Trophoblast cell (in vitro differentiated cells and primary cell): ENCODE data around the gene NR5A1.

ENCODE experiments used
- DNase-seq, 2 donors: peaks; one replicate each; pipeline ENCODE4 v3.0.0-alpha.2; 2016
- H2AFZ ChIP-seq: 2 replicates; pipeline ENCODE4 v1.6.1; 2013; ENCODE audit warnings: low read length, moderate library complexity, mild to moderate bottlenecking; ENCODE audit not compliant: insufficient read depth, poor library complexity
- H2AK5ac ChIP-seq: 2 replicates; pipeline ENCODE4 v1.6.1; 2013; ENCODE audit warnings: mild to moderate bottlenecking, low read length
- H2BK120ac ChIP-seq: 2 replicates; pipeline ENCODE4 v1.6.1; 2013; ENCODE audit warnings: low read length, mild to moderate bottlenecking, moderate library complexity; ENCODE audit not compliant: insufficient read depth, poor library complexity
- H2BK12ac ChIP-seq: 2 replicates; pipeline ENCODE4 v1.6.1; 2013; ENCODE audit warnings: mild to moderate bottlenecking, low read length, moderate library complexity
- H2BK5ac ChIP-seq: 2 replicates; pipeline ENCODE4 v1.6.1; 2013; ENCODE audit warnings: low read length, low read depth, moderate library complexity, mild to moderate bottlenecking; ENCODE audit not compliant: poor library complexity
- H3K14ac ChIP-seq: 2 replicates; pipeline ENCODE4 v1.6.1; 2013; ENCODE audit warnings: mild to moderate bottlenecking, low read length
- H3K18ac ChIP-seq: 2 replicates; pipeline ENCODE4 v1.6.1; 2013; ENCODE audit warnings: mild to moderate bottlenecking, low read length
- H3K23ac ChIP-seq: 2 replicates; pipeline ENCODE4 v1.6.1; 2013; ENCODE audit warnings: low read length
- H3K27ac ChIP-seq: 2 replicates; pipeline ENCODE4 v1.5.1; 2013; ENCODE audit warnings: low read depth, mild to moderate bottlenecking, inconsistent platforms, low read length, moderate library complexity
- H3K27me3 ChIP-seq: 2 replicates; pipeline ENCODE4 v1.6.1; 2013; ENCODE audit warnings: inconsistent platforms, mild to moderate bottlenecking, low read length, moderate library complexity; ENCODE audit not compliant: insufficient read depth
- H3K36me3 ChIP-seq, 2 experiments: 1 replicate in 1 of 2; 2 replicates in 1 of 2; pipeline ENCODE4 v1.6.1; 2013; ENCODE audit warnings: low read length in 2 of 2, mild to moderate bottlenecking in 2 of 2, moderate library complexity in 1 of 2; ENCODE audit not compliant: insufficient read depth in 2 of 2, control insufficient read depth in 1 of 2
- H3K4ac ChIP-seq: 2 replicates; pipeline ENCODE4 v1.6.1; 2013; ENCODE audit warnings: low read depth, mild to moderate bottlenecking, low read length, moderate library complexity
- H3K4me1 ChIP-seq, 2 experiments: 1 replicate in 1 of 2; 2 replicates in 1 of 2; pipeline ENCODE4 v1.6.1; 2013; ENCODE audit warnings: low read length in 2 of 2, mild to moderate bottlenecking in 2 of 2, moderate library complexity in 1 of 2; ENCODE audit not compliant: insufficient read depth in 2 of 2, control insufficient read depth in 1 of 2
- H3K4me2 ChIP-seq: 2 replicates; pipeline ENCODE4 v1.6.1; 2013; ENCODE audit warnings: inconsistent platforms, mild to moderate bottlenecking, low read length, moderate library complexity
- H3K4me3 ChIP-seq: 2 replicates; pipeline ENCODE4 v1.5.1; 2013; ENCODE audit warnings: mild to moderate bottlenecking, low read depth, low read length, inconsistent platforms
- H3K79me1 ChIP-seq: one replicate; pipeline ENCODE4 v1.6.1; 2013; ENCODE audit warnings: low read length
- H3K79me2 ChIP-seq: 2 replicates; pipeline ENCODE4 v1.6.1; 2013; ENCODE audit warnings: low read length, mild to moderate bottlenecking; ENCODE audit not compliant: control insufficient read depth, insufficient read depth, poor library complexity
- H3K9ac ChIP-seq: 2 replicates; pipeline ENCODE4 v1.6.1; 2013; ENCODE audit warnings: mild to moderate bottlenecking, low read length
- H3K9me3 ChIP-seq: 2 replicates; pipeline ENCODE4 v1.6.1; 2013; ENCODE audit warnings: low read depth, mild to moderate bottlenecking, control low read depth, inconsistent platforms, low read length; ENCODE audit not compliant: insufficient read depth
- H4K12ac ChIP-seq: 2 replicates; pipeline ENCODE4 v1.6.1; 2013; ENCODE audit warnings: low read depth, mild to moderate bottlenecking, low read length, moderate library complexity
- H4K8ac ChIP-seq: 2 replicates; pipeline ENCODE4 v1.6.1; 2013; ENCODE audit warnings: low read depth, mild to moderate bottlenecking, low read length, moderate library complexity
- H4K91ac ChIP-seq: one replicate; pipeline ENCODE4 v1.6.1; 2013; ENCODE audit warnings: low read depth, mild to moderate bottlenecking, low read length, moderate library complexity
- WGBS: extraction: QIAGEN DNeasy Blood & Tissue Kit; methylation state at CpG from one replicate; pipeline ENCODE4 v1.1.7; 2013; ENCODE audit warnings: missing lambda C conversion rate; ENCODE audit not compliant: insufficient read length, insufficient coverage; ENCODE audit errors: extremely low coverage; 5-methylcytosine and 5-hydroxymethylcytosine counted together

The NR5A1 gene

DNA sequence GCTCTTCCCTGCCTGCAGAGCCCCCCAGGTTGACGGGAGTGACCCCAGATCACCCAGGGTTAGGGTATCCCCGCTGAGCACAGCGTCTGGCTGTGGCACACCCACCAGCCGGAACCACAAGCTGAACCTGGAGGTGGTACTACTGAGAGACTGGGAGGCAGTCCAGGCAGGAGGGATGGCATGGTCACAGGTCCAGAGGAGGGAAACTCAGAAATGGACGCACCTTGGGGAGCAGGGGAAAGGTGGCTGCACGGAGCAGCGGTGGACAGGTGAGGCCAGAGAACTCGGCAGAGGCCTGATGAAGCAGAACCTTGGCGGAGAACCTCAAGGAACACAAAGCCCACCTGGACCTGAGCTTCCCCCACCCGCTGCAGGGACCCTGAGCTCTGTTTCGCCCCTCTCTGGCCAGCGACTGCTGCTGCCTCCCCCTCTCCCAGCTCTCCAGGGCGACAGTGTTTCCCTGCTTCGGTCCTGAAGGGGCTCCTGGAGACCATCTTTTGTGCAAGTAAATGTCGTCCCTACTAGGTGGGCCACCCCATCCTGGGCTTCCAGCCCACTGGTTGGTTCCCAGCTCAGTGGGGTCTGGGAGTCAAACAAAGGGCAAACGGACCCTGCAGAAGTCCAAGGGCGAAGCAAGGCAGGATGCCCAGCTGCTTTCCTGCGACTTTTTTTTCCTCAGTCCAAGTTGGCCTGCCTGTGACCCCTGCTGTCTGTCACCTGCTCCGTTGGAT is 56.1 kb downstream of the NR5A1 start:
- Histone ChIP-seq H2BK5ac (no peak overlapping the region), H3K4me1 (peaks cover 0 to 4% of the 10 kb centered on the region in 2 experiments), H3K27me3 (peaks cover 16% of the 10 kb centered on the region), H4K12ac (no peak overlapping the region), H3K23ac (peak overlapping the region; percentile 66), H3K9me3 (peaks cover 7% of the 10 kb centered on the region), H3K79me1 (no peaks in the 10 kb centered on the region), H4K91ac (no peak overlapping the region), H2BK12ac (no peak overlapping the region), H2AFZ (no peak overlapping the region), H4K8ac (no peak overlapping the region), H3K36me3 (no peaks in the 10 kb centered on the region), H2AK5ac (no peak overlapping the region), H3K27ac (no peak overlapping the region), H3K4ac (no peak overlapping the region), H3K18ac (no peak overlapping the region), H3K79me2 (no peaks in the 10 kb centered on the region), H3K4me2 (peak overlapping the region; percentile 53), H3K14ac (no peak overlapping the region), H3K9ac (no peak overlapping the region), H3K4me3 (no peak overlapping the region), H2BK120ac (no peak overlapping the region)
- no CpG with 5 or more reads among the region's 19 CpGs for WGBS
- DNase-seq: no peak

DNA sequence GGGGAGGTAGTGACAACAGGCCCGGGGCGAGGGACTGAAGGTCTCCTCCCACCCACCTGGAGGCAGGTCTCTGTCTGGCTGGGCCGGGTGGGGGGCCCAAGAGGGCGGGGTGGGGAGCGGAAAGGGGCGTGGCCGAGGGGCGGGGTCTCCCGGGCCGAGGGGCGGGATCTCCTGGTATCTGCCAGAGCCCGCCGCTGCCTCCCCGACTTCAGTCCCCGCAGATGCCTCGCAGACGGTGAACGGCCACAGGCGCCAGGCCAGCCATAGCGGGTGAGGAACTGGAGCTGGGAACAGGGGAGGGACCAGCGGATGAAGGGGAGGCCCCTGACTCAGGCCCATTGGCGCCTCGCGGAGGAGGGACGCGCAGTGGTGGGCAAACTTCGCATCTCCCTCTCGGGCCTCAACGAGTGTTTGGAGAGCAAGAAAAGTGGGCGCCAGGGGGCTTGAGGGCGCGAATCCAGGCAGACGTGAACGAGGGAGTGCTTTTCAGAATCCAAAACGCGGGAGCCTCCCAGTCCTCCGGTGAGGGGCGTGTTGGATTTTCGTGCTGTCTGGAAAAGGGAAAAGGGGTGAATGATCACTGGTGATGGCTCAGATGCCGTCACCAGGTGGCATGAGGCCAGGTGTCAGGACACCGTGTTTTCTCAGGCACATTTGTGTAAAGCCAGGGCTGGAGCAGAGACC is 56.8 kb downstream of the NR5A1 start, which contains the start of gene ADGRD2:
Gene ADGRD2, plus strand, starts transcription at position 211 of the 684 bp plus-strand sequence. CDS start 1,216 bp downstream, outside the sequence.
- Histone ChIP-seq H2AK5ac (no peak within 1 kb of the TSS), H3K79me1 (no peaks in the 10 kb centered on the region), H4K12ac (no peak within 1 kb of the TSS)

DNA sequence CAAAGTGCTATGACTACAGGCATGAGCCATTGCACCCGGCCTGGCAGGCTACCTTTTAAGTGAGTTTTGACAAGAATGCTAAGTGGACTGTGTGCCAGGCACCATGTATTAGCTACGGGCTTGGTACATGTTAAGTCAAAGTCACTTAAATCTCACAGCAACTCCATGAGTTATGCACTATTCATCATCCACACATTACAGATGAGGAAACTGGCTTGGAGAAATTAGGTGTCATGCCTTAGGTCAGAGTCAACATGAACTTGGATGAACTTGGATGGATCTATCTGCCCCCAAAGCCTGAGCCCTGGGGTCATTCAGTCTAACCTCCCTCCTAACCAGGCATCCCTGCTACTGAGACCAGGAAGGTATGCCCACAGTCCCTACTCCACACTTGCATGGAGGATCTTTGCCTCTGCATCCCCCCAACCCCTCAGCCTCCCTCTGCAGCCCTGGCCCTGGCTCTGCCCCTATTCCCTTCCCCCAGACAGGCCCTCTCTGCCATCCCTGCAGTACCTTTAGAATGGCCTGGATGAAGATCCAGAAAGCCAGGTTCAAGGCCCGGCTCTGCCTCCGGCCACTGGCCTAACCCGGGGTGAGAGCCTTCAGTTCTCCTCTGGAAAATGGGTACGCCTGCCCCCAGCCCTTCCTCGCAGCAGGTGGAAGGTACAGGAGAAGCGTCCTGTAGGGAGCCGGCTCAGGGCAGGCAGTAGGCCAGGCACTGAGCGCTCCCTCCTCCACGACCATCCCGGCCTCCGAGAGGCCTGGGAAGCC is 57.6 kb downstream of the NR5A1 start:
- Histone ChIP-seq H3K18ac (no peak overlapping the region), H3K27me3 (peaks cover 16% of the 10 kb centered on the region), H3K4me1 (peaks cover 0 to 4% of the 10 kb centered on the region in 2 experiments), H2BK12ac (no peak overlapping the region), H3K27ac (no peak overlapping the region), H3K4me3 (no peak overlapping the region), H4K12ac (no peak overlapping the region), H3K4me2 (no peak overlapping the region), H4K8ac (no peak overlapping the region), H3K23ac (no peak overlapping the region), H3K14ac (no peak overlapping the region), H2AFZ (no peak overlapping the region), H3K79me2 (no peaks in the 10 kb centered on the region), H3K9ac (no peak overlapping the region), H2BK5ac (no peak overlapping the region), H2BK120ac (no peak overlapping the region), H3K9me3 (peaks cover 7% of the 10 kb centered on the region), H2AK5ac (no peak overlapping the region), H3K36me3 (no peaks in the 10 kb centered on the region), H3K79me1 (no peaks in the 10 kb centered on the region), H4K91ac (no peak overlapping the region), H3K4ac (no peak overlapping the region)
- no CpG with 5 or more reads among the region's 13 CpGs for whole genome bisulfite sequencing
- DNase-seq: no peak

More for the DNA sequence above, 56.8 kb downstream of the NR5A1 start, which contains the start of gene ADGRD2:
- Histone ChIP-seq H4K8ac (no peak within 1 kb of the TSS), H3K9me3 (peaks cover 7% of the 10 kb centered on the region), H3K4ac (no peak within 1 kb of the TSS), H3K27ac (no peak within 1 kb of the TSS), H3K36me3 (no peaks in the 10 kb centered on the region), H3K4me3 (peak within 1 kb of the TSS; percentile 4), H3K27me3 (peaks cover 16% of the 10 kb centered on the region), H3K4me1 (peaks cover 0 to 4% of the 10 kb centered on the region in 2 experiments), H3K4me2 (peak within 1 kb of the TSS; percentile 53), H3K18ac (no peak within 1 kb of the TSS), H2AFZ (no peak within 1 kb of the TSS), H2BK5ac (no peak within 1 kb of the TSS), H3K9ac (no peak within 1 kb of the TSS), H3K79me2 (no peaks in the 10 kb centered on the region), H3K14ac (no peak within 1 kb of the TSS), H4K91ac (no peak within 1 kb of the TSS), H2BK12ac (no peak within 1 kb of the TSS), H2BK120ac (no peak within 1 kb of the TSS), H3K23ac (no peak within 1 kb of the TSS)
- WGBS: no CpG with 5 or more reads among the region's 41 CpGs
- DNase-seq: no peak

DNA sequence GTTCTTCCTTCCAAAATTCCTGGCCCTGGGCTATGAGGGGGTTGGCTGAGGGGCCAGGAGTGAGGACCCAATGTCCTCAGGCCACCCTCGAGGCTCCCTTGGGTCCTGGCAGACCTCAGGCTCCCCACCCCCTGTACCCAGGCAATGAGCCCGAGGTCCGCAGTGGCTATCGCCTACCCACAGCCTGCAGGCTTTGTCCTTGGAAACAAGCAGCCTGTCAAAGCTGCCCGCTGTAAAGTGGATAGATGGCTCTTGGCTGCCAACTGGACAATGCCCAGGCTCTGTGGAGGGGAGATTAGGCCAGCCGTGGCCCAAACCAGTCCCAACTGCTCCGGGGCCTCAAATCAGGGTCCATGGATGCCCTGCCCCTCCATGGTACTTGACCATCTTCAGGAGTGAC is 59.2 kb downstream of the NR5A1 start:
- no peak overlapping the region for H3K4ac ChIP-seq
- H2BK120ac ChIP-seq: no peak overlapping the region
- H2BK5ac ChIP-seq: no peak overlapping the region
- H4K91ac ChIP-seq: no peak overlapping the region
- no peaks in the 10 kb centered on the region for H3K79me1 ChIP-seq
- peaks cover 5% of the 10 kb centered on the region for H3K9me3 ChIP-seq
- no peak overlapping the region for H3K4me2 ChIP-seq
- no peak overlapping the region for H4K8ac ChIP-seq
- H3K79me2 ChIP-seq: no peaks in the 10 kb centered on the region
- peaks cover 0 to 3% of the 10 kb centered on the region in 2 experiments for H3K4me1 ChIP-seq
- no peak overlapping the region for H3K9ac ChIP-seq
- no peak overlapping the region for H3K14ac ChIP-seq
- H2BK12ac ChIP-seq: no peak overlapping the region
- no peak overlapping the region for H3K27ac ChIP-seq
- no CpG with 5 or more reads among the region's 7 CpGs for WGBS
- DNase-seq: no peak
- no peaks in the 10 kb centered on the region for H3K36me3 ChIP-seq
- H3K4me3 ChIP-seq: no peak overlapping the region
- H2AFZ ChIP-seq: no peak overlapping the region
- H3K23ac ChIP-seq: no peak overlapping the region
- no peak overlapping the region for H3K18ac ChIP-seq
- H2AK5ac ChIP-seq: no peak overlapping the region
- no peak overlapping the region for H4K12ac ChIP-seq
- peaks cover 12% of the 10 kb centered on the region for H3K27me3 ChIP-seq
